HG03378 (cell line): ENCODE measurements around the gene NPEPPS.
"Not testable (repeated sequence)": the region's sequence is repeated elsewhere in the genome, so short reads cannot be mapped to it uniquely, and the experiment has no call there.

ENCODE experiments used
- ATAC-seq: cut with Tn5 transposase; IDR thresholded peaks from one replicate; pipeline ENCODE4 v1.9.1; 2021; ENCODE audit warnings: mild to moderate bottlenecking, moderate library complexity; ENCODE audit not compliant: unreplicated experiment

NPEPPS gene

DNA sequence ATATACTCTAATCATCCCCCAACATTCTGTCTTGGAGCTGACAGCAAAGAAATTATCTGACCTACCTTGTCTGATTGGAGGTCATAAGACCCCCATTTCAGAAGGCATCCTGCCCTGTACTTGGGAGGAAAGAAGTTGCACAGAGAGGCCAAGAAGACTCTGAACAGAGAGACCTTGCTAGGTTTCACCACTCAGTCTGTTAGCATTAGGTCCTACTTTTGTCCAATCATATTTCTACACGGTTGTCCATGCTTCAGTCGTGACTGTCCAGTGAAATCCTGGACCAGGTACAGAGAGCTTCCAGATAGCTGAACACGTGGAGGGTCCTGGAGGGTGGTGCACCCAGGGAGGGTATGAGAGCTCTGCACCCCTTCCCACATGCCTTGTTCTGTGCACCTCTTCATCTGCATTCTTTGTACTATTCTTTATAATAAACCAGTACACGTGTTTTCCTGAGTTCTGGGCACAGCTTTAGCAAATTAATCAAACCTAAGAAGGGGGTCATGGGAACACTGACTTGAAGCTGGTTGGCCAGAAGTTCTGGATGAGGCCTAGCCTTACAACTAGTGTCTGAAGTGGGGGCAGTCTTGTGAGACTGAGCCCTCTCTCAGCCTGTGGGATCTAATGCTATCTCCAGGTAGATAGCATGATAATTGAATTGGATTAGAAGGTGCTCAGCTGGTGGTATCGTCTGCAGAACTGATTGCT lies 30.9 kb downstream of the NPEPPS start:
- ATAC-seq = not testable (repeated sequence)

DNA sequence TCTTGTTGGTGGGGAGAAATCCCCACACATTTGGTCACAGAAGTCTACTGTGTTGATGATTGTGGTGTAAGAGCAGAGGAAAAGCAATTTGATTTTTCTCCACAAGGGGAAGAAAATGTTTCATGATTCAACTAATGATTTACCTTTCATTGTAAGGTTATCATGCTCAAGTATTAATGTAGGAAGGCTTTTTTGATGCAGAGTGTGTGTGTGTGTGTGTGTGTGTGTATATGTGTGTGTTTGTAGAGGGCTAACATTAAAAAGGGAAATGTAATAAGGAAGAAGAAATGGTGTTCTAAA lies 31.4 kb downstream of the NPEPPS start:
- ATAC-seq = not testable (repeated sequence)

DNA sequence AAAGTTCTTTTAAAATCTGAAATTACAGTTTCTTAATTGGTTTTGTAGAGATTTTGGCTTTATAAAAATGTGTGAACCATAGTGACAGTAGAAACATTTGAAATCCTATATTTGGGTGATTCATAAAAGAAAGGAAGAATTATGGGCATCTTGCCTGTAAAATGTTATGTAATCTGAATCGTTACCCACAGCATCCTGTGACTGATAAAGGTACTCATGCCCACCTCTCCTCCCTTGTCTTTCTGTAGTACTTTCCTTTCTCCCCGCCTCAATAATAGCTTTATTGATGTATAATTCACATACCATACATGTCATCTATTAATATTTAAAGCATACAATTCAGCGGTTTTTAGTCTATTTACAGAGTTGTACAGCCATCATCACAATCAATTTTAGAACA lies 36.4 kb downstream of the NPEPPS start:
- not testable (repeated sequence) for ATAC-seq

DNA sequence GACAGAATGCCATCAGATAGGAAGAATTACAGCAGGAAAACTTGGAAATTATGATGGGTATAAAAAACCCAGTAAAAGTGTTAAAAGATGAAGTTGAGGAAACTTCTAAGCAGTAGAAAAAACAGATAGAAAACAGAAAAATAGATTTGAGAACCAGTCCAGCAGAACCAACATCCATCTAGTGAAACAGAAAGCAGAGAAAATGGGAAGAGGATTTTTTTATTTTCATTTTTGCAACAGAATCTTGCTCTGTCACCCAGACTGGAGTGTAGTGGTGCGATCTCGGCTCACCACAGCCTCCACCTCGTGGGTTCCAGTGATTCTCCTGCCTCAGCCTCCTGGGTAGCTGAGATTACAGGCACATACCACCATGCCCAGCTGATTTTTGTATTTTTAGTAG lies 41.7 kb downstream of the NPEPPS start:
- not testable (repeated sequence) for ATAC-seq

DNA sequence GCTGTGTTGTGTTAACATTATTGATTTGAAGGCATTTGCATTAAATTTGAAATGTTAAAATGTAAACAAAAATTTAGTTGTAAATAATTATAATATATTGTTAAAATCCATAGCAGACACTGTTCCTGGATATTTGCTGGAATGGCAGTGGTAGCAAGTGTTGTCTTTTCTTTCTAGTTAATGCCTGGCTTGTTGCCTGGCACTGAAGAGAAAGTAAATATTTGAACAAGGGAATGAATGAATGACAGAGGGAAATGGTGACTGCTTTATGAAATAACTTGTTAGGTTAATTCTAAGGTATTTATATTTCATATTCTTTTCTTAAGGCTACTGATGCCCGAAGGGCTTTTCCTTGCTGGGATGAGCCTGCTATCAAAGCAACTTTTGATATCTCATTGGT lies 51.5 kb downstream of the NPEPPS start:
- ATAC-seq = not testable (repeated sequence)

DNA sequence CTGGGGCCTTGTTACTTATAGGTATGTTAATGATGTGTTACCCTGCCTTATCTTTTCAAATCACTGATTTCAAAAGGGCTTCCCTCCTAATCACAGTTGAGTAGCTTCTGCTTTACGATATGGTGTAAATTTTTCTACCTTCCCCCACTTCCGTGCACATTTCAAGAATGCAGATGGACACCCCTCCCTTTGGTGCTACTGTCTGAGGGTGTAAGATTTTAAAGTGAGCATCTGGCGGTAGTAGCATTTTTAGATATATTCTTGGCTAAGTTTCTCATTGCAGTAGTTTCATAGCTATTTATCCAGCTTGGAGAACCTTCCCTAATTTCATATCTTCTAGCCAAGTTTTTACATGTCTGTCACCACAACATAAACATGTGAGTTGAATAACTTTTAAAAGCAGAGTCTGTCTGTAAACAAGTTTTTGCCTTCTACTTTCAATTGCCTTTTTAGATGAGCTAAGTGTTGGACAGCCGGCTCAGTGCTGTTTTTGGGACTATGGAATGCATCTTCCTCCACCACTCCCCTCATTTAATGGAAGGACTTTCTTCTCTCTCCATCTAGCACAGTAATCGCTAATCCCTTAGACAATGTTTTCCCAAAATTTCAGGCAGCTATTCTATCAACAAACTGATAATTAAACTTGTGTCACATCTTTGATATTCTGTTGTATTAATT lies 55.6 kb downstream of the NPEPPS start:
- not testable (repeated sequence) for ATAC-seq

DNA sequence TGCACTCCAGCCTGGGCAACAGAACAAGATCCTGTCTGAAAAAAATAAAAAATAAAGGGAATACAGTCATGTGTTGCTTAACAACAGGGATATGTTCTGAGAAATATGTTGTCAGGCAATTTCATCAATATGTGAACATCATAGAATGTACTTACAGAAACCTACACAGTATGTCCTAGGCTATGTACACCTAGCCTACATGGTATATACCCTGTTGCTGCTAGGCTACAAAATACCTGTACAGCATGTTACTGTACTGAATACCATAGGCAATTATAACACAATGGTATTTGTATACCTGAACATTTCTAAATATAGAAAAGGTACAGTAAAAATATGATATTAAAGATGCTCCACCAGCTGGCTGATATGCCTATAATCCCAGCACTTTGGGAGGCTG lies 62.6 kb downstream of the NPEPPS start:
- not testable (repeated sequence) for ATAC-seq

DNA sequence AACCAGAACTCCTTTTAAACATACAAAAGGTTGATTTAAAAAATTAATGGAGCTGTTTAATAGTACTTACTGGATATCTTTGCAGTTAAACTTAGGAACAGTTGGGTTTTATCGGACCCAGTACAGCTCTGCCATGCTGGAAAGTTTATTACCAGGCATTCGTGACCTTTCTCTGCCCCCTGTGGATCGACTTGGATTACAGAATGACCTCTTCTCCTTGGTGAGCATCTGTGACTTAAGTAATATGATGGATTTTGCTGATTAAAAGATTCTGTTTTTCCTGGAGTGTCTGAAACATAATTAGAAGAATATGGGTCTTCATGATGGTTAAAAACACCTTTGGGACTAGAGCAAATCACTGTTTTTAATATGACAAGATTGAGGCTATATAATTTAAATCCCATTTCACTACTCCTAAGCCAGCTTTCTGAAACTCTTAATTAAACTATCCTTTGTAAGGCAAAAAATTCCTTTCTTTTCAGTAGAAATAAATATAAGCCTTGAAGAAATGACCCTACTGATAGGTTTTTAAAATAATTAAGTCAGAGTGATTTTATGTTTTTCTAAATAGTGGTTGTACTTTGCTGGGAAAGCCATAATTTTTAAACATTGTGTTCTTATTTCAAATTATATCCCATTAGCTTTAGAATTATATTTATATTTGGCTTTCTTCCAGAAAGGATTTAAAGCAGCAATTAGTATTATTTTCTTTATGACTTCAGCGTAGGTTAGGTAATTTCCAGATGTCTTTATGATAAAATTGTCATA lies 73.1 kb downstream of the NPEPPS start:
- ATAC-seq = no peak

DNA sequence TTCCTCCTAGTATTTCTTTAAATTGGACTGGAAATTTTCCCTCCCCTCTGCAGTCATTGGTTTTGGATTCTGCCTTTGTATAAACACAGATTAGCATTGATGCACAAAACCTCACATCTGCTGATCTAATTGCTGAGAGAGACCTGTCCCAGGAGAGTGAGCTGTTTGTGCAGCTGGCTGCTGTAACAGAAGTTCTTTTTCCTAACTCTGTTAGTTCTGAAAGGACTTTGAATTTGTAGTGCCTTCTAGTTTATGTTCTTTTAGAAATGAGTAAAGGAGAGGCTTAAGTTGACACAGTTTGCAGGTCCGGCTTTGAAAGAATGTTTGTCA lies 73.7 kb downstream of the NPEPPS start:
- no peak for ATAC-seq

DNA sequence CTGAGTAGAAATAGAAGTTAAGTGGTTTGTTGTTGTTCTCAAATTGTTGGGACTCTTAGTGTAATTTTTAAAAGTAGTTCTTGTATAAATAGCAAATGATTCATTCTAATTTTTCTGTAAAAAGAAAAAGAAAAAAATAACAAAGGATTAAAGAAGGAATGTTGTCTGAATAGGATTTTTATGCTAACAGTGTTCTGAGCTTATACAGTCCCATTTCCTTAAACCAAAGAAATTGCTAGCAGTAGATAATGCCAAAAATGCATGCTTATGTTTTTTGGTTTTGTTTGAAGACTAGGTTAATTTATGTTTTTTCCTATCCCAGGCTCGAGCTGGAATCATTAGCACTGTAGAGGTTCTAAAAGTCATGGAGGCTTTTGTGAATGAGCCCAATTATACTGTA lies 74.1 kb downstream of the NPEPPS start:
- ATAC-seq = no peak

DNA sequence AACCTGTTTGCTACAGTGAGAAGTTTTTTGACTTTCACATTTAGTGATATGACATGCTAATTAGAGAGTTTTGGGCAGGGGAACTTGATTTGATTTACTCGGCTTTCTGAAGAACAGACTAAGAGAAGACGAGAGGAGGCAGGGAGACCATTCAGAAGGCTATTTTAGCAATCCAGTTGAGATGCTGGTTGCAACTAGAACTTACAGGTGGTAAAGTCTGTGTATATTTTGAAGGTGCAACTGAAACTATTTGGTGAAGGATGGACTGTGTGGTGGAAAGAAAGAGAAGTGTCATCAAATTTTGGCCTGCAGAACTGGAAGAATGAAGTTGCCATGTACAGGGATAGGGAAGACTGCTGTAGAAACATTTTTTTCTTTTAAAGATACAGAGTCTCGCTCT lies 76.6 kb downstream of the NPEPPS start:
- no peak for ATAC-seq

DNA sequence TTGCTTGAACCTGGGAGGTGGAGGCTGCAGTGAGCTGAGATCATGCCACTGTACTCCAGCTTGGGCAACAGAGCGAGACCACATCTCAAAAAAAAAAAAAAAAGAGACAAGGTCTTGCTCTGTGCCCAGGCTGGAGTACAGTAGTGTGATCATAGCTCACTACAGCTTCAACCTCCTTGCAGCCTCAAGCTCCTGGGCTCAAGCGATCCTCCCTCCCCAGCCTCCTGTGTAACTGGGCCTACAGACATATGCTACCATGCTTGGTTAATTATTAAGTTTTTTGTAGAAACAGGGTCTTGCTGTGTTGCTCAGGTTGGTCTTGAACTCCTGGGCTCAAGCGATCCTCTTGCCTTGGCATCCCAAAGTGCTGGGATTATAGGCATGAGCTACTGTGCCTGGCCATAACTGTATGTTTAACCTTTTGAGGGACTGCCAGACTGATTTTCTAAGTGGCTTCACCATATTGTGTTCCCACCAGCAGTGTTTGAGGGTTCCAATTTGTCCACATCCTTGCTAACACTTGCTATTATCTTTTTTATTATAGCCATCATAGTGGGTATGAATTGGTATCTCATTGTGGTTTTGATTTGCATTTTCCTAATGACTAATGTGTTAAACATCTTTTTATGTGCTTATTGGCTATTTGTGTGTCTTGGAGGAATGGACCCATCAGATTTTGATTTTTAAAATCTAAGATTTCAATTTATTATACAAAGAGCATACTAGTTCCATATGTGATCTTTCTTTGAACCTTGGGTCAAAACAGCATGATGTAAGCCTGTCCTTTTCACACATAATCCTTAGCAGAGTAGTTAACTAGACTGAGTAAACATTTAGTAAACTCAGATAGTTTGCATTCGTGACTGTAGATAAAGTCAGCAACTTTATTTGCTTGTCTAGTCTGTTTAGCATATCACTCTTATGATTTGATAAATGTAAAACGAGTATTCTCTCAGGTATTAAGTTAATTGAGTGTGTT lies 80.8 kb downstream of the NPEPPS start:
- ATAC-seq = no peak

DNA sequence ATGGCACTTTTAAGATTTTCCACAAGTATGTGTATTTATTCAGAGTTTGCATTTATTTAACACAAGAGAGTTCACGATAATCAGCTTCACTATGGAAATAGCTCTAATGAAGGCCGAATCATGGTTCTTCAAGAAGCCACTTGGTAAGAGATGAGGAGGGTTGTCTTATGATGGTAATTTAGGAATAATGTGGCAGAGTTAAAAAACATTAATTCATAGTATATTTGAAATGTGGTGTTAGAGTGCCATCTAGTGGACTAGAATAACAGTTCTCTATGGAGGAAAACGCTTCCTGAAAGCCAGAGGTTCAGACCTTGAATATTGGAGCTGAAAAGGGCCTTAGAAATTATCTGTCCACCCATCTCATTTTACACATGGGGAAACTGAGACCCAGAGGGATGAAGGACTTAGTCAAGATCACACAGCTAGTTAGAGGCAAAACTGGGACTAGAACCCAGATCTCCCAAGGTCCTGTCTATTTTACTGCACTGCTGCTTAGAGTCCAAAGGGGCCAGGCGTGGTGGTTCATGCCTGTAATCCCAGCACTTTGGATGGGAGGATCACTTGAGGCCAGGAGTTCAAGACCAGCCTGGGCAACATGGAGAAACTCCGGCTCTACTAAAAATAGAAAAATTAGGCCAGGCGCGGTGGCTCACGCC lies 85.0 kb downstream of the NPEPPS start:
- ATAC-seq = no peak

DNA sequence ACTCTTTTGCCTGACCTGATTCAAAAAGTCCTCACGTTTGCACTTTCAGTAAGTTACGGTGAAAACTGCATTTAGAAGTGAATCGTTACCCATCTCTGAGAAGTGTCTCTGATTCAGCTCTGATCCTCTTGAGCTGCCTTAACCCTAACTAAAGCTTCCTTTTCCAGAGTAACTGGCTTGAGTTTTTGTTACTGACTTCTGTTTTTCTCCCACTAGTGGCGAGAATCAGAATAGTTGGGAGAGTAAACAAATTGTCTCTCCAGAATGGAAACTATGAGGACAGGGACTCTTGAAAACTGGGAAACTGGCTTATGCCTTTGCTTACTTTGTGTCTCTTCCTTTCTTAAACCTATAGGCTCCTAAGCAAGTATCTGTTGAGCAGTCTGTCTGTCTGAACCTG lies 87.5 kb downstream of the NPEPPS start:
- ATAC-seq = no peak

DNA sequence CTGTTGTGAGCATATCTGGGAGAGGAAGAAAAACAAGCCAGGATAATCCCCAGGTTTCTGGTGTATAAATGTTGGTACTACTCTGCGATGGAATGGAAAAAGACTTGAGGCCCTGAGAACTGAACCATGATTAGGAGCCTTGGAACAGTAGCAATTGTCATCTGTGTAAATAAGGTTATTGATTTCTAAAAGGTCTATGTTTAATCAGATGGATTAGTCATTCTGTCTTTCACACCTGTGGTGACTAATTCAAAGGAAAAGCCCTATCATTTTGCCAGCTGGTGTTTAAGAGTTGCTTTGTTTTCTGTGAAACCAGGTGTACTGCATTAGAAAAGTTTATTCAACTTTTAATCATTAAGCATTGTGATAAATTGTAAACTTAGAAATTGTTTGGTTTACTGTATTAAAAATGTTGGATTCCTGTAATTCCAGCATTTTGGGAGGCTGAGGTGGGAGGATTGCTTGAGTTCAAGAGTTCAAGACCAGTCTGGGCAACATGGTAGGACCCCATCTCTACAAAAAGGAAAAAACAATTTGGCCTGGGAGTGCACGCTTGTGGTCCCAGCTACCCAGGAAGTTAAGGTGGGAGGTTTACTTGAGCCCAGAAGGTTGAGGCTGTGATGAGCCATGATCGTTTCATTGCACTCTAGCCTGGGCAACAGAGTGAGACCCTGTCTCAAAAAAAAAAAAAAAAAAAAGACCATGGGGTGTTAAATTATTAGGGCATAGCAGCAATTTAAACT lies 89.8 kb downstream of the NPEPPS start:
- no peak for ATAC-seq

DNA sequence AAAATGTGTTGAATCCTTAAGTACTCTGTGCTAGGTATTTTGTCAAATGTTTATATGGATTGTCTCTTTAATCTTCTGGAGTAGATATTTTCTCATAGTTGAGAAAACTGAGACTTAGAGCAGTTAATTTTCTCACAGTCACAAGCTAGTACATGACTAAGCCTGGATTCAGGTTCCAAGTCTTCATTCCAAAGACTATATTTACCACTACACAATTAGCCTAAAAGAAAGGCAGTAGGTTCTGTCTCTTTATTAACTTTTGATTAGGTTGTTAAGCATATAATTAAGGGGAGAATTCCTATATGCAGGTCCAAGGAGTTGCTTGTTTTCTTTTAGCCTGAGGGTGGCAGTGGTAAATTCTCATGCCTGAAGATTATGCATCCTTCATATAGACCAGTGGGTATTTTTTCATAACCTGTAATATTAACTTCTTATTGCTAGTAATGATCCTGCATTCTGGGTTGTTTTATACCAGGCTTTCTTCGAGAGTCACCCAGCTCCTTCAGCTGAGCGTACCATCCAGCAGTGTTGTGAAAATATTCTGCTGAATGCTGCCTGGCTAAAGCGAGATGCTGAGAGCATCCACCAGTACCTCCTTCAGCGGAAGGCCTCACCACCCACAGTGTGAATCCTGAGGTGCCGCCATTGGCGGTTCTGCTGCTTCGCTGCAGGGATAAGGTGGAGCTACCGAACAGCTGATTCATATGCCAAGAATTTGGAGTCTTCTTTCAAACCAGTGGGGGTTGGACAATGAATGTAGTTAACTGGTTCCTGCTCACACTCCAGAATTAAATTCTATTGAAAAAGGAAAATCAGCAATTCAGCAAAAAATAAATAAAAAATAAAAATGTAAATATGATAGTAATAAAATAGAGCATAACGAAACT lies 90.6 kb downstream of the NPEPPS start:
- ATAC-seq = no peak

DNA sequence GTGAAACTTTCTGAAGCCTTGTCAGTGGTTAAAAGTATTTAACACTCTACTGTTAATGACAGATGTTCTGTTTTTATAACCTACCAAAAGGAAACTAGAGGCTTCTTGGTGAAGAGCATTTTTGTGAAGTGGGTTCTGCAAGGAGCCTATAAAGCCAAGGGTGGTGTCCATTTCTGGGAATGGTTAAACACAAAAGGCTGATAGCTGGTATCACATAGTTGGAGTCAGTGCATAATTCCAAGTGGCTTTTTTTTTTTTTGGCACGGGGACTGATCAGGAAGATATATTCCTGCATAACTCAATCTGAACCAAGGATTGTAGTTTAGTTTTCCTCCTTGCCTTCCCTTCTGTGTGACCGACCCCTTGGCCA lies 91.3 kb downstream of the NPEPPS start:
- ATAC-seq = no peak

DNA sequence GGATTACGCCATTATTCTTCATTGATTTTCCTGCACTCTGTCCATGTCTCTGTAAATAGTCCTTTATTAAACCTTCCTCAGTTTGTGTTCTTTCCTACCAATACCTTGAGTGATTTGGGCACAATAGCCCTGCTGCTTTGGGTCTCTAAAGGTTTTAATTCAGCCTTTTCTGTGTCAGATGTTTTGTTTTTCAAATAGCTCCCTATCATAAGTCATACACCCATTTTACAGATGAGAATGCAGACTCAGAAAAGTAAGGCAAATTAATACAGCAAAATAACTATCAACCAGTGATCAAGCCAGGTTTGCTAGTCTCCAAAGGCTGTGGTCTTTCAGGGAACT lies 93.8 kb downstream of the NPEPPS start:
- ATAC-seq = no peak

DNA sequence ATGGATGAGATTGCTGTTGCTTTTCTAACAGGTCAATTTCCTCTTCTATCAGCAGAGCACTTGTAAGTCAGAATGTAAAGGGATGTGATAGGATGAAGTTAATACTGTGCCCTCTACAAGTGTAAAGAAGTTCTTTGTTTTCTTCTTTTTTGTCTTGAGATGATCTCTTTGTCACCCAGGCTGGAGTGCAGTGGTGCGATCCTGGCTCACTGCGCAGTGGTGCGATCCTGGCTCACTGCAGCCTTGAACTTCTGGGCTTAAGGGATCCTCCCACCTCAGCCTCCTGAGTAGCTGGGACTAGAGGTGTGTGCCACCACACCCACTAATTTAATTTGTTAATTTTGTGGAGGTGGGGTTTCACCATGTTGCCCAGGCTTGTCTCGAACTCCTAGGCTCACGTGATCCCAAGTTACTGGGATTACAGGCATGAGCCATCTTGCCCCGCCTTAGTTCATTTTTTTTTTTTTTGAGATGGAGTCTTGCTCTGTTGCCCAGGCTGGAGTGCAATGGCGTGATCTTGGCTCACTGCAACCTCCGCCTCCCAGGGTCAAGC lies 97.2 kb downstream of the NPEPPS start:
- ATAC-seq = no peak
